ENCODE results near the gene BNIP2.
"Not testable (repeated sequence)": the region's sequence is repeated elsewhere in the genome, so short reads cannot be mapped to it uniquely, and the experiment has no call there.

BNIP2 gene, protein sequence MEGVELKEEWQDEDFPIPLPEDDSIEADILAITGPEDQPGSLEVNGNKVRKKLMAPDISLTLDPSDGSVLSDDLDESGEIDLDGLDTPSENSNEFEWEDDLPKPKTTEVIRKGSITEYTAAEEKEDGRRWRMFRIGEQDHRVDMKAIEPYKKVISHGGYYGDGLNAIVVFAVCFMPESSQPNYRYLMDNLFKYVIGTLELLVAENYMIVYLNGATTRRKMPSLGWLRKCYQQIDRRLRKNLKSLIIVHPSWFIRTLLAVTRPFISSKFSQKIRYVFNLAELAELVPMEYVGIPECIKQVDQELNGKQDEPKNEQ

DNA sequence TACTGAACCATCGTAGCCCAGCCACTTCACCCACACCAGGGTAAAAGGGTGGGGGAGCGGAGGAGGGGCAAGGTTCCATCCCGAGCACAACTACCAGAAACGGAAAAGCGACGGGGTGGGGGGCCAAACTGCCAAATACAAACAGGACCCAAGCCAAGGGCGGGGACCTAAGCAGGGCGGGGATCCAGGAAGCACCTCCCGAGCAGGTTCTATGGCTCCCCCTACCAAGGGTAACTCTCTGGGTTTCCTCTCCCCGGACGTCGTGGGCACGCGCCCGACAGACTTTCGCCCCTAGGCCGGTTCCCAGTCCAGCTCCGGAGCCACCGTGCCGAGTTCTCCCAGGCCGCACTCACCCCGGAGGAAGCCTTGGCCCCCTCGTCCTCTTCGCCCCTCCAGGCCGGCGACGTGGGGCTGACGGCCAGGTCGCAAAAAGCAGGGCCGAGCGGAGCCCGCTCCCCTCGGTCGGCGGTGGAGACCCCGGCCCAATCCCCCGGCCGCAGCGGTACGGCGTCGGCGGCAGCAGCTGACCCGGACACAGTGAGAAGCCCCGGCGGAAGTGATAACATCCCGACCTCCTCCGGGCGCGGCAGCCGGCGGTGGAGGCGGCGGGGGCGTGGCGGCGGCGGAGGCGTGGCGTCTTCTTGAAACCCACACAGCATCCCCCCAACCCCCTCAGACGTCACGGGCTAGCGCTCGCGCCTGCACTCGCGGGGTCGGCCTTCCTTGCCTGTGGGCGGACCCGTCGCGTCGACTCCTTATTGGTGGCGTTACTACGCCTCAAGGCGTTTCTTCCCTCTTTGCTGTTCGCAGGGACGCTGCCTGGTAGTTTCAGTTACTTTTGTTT lies at the start of gene BNIP2:
BNIP2 (minus strand) TSS at position 539 of the 844 bp plus-strand sequence. CDS start 6,863 bp downstream, outside the sequence.
- in situ Hi-C loops (cut with HindIII; ENCODE audit: low sequenced_read_pairs): no loop called here

DNA sequence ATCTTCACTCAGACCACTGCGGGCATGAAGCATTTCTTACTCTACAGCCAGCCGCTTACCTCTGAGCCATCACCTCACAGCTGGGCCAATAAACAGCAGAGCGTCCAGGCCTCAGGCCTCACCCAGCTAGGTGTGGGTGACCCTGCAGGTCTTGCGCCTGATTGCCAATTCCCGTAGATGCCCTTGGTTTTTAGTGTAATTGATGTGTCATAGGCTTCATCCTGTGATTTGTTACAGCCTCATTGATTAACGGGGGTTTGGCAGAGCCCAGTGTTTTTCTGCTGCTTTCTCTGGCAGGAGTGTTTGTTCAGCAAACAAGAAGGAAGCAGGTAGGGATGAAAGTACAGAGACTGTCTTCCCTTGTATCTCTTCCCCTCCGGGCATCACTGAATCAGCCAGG lies 49.6 kb upstream of the BNIP2 start:
- in situ Hi-C loops (cut with HindIII; ENCODE audit: low sequenced_read_pairs): no loop called here

DNA sequence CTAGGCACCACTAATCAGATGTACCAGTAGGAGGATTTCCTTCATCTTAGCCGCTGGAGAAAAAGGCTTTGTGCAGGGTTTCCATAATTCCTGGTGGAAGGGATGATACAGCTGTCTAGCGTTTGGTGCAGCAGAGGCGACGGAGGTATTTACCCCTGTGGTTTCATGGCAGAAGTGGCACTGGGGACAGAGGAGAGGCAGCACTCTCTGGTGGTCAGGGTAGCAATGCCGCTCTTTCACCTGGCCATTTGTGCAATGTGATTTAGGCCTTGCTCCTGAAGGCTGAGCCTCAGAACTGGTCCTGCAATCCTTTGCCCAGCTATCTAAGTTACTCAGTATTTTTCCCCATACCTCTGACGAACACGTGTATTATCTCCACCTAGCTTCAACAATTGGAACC lies 47.1 kb upstream of the BNIP2 start:
- in situ Hi-C loops (cut with HindIII; ENCODE audit: low sequenced_read_pairs): no loop called here

DNA sequence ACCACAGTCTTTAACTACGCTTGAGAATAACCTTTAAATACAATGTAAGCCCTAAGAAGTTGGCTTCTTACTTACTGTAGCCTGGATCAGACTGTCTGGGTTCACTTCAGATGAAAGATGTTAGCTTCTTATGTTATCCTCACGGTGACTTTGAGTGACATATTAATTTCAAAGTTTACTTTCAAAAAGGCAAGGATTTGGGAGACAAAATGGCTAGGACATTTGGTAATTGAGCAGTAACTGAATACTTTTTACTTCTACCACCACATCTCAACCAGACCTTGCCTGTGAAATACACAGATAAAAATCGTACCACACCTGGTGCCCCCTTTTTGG lies 36.0 kb upstream of the BNIP2 start:
- in situ Hi-C loops (cut with HindIII; ENCODE audit: low sequenced_read_pairs): no loop called here

DNA sequence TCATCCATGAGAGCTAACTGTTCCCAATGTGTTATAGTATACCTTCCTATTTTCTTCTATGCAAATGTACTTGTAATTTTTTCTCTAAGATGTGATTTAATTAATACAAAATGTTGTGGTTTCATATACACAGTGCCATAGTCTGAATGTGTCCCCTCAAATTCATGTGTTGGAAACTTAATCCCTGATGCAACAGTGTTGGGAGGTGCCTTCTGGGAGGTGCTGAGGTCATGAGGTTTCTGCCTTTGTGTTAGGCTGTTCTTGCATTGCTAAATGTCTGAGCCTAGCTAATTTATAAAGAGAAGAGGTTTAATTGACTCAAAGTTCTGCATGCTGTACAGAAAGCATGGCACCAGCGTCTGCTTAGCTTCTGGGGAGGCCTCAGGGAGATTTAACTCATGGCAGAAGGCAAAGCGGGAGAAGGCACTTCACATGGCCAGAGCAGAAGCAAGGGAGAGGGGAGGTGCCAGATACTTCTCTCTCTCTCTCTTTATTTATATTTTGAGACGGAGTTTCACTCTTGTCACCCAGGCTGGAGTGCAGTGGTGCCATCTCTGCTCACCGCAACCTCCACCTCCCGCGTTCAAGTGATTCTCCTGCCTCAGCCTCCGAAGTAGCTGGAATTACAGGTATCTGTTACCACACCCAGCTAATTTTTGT lies 34.7 kb upstream of the BNIP2 start:
- in situ Hi-C loops (cut with HindIII; ENCODE audit: low sequenced_read_pairs): no loop called here

DNA sequence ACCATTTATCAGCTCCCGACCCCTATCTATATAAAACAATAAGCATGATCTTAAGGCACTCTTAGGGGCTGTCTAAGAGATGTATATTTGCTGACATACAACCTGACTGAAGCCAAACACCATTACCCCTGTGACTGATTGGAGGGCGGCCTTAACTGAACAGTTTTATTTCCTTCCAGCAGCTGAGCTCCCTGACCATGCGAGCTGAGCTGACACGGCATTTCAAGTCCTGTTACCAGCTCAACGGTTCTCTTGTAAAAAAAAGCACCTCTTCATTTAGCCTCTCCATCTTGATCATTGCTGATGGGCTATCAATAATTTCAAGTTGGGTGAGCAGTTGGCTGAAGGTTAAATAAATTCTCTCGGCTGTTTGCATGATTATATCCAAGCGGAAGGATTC lies 33.4 kb upstream of the BNIP2 start:
- in situ Hi-C loops (cut with HindIII; ENCODE audit: low sequenced_read_pairs): no loop called here

DNA sequence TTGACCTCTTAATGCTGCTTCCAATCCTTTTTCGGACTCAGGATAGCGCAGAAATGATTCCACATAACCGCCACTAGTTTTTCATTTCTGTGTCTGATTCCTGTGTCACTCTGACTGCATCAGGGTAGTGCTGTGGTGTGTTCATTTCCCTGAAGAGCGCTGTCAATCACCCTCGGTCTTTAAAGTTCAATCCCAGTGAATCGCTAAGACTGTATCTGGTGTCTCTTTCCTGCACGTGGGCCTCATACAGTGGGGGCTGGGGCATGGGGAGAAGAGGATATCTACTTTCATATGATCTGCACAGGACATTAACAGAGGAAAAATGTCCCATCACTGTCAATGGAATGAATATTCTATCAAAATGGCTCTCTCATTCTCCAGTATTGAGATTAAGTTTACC lies 32.9 kb upstream of the BNIP2 start:
- in situ Hi-C loops (cut with HindIII; ENCODE audit: low sequenced_read_pairs): no loop called here

DNA sequence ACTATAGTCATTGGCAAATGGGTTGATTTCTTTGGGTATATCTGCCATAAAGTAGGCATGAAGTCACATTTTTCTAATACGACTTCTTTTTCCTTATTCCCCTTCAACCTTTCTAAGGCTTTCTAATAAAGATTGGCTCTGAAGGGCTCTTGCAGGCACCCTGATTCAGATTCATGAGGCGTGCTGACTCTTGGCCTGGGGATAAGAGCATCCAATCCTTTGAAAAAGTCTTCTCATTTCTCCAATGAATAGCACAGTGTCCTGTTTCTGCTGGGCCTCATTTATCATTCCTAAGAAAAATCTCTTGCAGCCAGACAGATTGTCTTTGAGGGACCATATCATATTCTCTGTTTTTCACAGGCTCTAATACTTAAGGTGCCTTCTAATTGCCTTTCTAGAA lies 32.3 kb upstream of the BNIP2 start:
- in situ Hi-C loops (cut with HindIII; ENCODE audit: low sequenced_read_pairs): no loop called here

DNA sequence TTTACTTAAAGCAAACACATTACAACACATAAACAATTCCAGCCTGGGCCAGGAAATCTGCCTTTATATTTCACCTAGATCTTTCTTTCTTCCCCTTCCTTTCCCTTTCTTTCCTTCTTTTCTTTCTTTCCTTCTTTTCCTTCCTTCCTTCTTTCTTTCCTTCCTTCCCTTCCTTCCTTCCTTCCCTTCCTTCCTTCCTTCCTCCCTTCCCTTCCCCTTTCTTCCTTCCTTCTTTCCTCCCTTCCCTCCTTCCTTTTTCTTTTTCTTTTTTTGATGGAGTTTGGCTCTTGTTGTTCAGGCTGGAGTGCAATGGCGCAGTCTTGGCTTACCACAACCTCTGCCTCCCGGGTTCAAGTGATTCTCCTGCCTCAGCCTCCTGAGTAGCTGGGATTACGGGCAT lies 24.1 kb upstream of the BNIP2 start:
- in situ Hi-C loops (cut with HindIII; ENCODE audit: low sequenced_read_pairs): no loop called here

DNA sequence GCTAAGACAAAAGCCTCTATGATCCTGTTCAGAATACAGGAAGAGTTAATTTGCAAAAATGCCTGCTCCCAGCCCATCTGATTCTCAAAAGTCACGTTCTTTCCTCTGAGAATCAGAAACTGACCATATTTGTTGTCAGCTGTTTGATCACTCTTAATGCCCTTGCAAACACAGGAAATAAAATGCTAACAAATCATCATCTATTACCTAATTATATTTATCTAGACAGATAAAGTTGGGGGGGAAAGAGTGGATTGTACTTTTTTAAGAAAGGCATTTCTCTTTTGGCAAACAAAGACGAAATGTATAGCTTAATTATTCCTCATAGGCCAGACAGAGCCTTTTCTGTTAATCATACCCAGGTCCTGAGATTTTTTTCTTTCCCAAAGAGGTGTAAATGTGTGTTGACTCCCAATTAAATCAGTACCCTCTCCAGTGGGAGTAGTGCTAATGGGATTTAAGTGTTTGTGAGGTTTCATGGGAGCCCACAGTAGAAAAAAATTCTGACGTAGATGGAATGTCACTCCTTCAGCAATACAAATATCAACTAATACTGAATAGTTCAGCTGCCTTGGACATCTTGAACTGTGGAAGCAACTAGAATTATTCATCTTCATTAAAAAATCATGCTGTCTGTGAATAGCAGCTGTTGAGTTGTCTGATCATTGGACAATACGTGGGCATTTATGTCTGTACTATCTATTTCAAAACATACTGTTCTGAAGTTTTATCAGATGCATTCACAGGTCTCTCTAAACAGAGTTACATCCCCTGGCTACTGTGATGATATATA lies 22.5 kb upstream of the BNIP2 start:
- in situ Hi-C loops (cut with HindIII; ENCODE audit: low sequenced_read_pairs): no loop called here

DNA sequence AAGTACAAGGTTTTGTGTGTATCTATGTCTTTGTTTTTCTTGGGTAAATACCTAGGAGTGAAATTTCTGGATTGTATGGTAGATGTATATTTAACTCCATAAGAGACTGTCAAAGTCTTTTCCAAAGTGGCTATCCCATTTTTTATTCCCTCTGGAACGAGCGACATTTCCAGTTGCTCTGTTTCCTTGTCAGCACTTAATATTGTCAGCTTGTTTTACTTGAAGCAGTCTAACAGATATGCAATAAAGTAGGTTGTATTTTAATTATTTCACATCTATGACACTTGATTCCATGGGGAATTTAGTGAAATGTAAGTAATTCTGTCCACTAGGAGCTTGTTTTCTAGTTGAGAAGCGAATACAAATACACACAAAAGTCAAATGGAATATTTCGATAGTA lies 18.5 kb upstream of the BNIP2 start:
- in situ Hi-C loops (cut with HindIII; ENCODE audit: low sequenced_read_pairs): no loop called here

DNA sequence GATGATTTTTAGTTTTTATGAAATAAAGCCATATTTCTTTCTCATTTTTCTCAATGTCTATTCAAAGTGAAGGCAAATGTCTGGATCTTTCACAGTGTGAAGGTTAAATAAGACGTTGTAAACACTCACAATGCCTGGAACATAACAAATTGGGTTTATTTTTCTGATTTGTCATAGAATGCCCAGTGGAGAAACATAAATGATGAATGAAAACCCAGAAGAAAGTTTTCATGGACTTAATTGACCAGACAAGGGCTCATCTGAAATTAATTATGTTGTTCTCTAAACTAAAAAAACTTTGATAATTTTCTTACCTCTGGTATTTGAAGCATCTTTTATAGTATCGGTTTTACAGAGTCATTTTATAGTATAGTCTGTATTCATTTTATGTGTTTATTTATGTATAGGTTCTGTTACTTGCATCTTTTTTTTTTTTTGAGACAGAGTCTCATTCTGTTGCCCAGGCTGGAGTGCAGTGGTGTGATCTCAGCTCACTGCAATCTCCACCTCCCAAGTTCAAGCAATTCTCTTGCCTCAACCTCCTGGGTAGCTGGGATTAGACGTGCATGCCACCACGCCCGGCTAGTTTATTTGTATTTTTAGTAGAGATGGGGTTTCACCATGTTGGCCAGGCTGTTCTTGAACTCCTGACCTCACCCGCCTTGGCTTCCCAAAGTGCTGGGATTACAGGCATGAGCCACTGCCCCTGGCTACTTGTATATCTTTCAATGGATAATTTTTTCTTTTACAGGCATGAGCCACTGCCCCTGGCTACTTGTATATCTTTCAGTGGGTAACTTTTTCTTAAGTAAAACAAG lies 15.1 kb upstream of the BNIP2 start:
- in situ Hi-C loops (cut with HindIII; ENCODE audit: low sequenced_read_pairs): no loop called here

DNA sequence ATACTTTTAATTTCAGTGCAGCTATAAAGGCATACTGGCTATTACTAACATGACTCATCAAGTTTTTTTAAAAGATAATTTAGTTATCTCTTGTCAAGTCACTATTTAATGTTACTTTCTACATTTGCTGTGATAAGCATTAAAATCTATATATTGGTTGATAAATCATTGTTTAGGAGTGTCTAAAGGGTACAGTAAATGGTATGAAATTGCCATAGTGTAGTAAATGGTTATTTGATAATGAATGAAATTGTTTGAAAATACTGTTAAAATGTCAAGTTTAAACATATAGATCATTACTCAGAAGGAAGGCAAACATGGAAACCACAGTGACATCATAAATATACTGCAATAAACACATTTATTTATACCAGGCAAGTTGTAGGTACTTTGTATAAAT lies 13.2 kb upstream of the BNIP2 start:
- in situ Hi-C loops (cut with HindIII; ENCODE audit: low sequenced_read_pairs): no loop called here

DNA sequence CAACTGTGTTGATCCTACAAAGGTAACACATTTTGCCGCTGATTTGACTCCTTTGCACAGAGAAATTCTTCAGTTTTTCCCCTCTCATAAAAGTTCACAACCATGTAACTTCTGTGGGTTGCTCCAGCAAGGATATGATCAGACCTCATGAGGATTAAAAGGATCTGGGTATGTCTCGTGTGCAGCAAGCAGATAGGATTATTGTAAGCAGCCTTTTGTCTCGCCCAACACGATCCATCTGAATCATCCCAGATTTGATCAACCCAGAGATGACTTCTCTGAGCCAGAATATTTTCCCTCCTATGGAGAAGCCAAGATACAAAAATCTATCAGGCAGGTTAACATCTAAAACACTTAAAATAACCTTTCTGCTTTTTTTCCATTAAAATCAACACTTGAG lies 12.8 kb upstream of the BNIP2 start:
- in situ Hi-C loops (cut with HindIII; ENCODE audit: low sequenced_read_pairs): no loop called here

DNA sequence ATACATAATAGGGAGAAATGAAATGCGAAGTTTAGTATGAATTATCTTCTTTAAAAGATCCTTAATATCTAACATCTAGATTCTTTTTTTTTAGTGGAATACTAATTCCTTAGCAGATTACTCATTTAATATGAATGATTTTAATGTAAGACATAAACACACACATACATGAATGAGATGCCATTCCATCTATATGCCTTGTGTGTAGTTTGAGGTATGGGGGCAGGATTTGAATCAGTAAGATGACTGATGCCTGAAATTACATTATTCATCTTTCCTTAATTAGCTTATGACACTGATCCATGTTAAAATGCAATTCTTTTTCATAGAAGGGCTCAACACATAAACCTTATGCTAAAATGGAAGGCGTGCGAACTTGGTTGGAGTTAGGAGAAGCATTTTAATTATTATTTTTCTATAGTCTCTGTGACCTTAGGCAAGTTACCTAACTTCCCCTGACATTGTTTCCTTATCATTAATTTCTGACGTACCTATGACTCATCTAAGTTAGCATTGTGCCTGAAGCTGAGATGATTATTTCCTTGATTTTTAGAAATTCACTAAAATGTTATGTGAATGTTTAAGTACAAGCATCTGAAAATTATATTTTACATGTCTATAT lies 10.8 kb upstream of the BNIP2 start:
- in situ Hi-C loops (cut with HindIII; ENCODE audit: low sequenced_read_pairs): no loop called here

DNA sequence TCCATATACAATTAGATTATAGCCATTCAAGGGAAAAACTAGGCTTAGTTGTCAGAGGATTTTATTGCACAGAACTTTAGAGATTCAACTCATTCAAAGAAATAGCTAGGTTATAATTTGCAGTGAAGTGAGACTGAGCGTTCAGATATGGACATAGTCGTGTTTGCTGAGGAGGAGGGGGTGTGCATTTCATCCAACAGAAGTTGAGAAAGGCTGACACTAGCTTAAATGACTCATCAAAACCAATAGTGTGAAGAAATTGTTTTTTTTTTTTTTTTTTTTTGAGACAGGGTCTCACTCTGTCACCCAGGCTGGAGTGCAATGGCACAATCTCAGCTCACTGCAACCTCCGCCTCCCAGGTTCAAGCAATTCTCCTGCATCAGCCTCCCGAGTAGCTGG lies 8.9 kb upstream of the BNIP2 start:
- in situ Hi-C loops (cut with HindIII; ENCODE audit: low sequenced_read_pairs): not testable (repeated sequence)

DNA sequence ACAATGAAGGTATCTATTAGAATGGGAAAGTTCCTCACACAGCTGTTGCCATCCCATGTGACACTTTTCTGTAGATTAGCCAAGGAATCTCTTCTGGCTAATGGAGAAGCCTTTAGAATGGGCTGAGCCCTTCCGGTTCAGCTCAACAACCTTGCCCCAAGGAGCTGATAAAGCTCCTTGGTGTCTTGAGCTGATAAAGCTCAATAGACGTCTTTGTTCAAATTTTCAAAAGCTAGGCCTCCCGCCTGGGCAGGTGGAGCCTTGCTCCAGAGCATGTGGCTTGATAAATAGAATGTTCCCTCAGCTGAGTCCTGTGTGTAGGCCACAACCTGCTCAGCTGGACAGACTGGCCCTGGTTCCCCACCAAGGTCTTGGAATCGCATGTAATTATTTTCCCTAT lies 7.2 kb upstream of the BNIP2 start:
- in situ Hi-C loops (cut with HindIII; ENCODE audit: low sequenced_read_pairs): no loop called here

DNA sequence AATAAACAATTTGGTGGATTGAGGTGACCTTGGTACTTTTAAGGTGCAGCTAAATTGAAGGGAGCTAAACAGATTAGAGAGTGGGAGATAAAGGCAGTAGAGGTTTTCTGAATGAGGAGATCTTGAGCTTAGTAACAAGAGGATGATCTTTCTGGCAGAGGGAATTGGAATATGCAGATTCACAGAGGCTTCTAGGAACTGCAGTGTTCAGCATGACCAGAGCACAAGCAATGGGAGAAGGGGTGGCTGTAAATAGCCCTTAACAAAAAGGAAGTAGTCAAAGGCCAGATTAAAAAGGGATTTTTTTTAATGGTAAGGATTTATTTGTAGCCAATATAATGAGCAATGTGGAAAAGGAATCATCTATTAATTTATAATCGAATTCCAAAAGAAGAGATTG lies 5.7 kb upstream of the BNIP2 start:
- in situ Hi-C loops (cut with HindIII; ENCODE audit: low sequenced_read_pairs): no loop called here

DNA sequence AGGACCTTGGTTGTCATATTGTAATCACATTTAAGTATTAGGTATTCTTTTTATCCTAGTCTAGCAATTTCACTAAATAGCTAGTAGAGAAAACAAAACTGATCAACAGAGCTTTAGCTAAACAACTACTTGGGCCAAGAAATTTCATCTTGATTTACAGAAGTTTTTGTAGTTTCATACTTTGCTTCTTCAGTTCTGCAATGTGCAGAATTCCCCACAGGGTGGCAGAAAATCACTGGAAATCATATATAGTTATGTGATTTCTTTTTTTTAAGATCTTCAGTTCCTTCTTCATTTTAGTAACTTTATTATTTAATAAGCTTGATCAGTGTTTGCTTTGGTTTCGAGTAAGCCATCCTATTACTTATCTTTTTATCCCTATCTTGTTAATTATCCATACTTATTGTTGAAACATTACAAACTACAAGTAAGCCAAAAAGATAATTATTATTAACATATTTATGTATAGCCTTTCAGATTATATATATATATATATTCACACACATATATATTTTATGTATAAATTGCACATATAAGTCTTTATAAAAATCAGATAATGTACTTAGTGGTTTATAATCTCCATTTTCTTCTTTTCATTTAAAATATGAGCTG lies 2.2 kb upstream of the BNIP2 start:
- in situ Hi-C loops (cut with HindIII; ENCODE audit: low sequenced_read_pairs): no loop called here
